HG03095 (cell line): ENCODE data around the gene TNFRSF12A.

Experiments used
- ATAC-seq: cut with Tn5 transposase; IDR thresholded peaks from one replicate; pipeline ENCODE4 v1.9.1; 2021; ENCODE audit warnings: moderate library complexity; ENCODE audit not compliant: unreplicated experiment

The TNFRSF12A gene

DNA sequence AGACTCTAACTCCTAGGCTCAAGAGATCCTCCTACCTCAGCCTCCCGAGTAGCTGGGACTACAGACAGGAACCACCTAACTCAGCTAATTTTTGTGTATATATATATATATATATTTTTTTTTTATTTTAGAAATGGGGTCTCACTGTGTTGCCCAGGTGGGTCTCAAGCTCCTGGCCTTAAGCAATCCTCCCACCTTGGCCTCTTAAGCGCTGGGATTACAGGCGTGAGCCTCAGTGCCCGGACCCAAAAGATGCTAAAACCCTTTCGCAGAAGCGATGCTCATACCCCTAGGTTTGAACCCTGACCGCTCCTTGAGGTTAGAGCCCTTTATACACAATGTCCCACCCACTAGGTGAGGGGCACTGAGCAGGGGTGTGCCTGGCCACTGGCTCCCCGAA, 9.7 kb upstream of the TNFRSF12A start:
- ATAC-seq: no peak

DNA sequence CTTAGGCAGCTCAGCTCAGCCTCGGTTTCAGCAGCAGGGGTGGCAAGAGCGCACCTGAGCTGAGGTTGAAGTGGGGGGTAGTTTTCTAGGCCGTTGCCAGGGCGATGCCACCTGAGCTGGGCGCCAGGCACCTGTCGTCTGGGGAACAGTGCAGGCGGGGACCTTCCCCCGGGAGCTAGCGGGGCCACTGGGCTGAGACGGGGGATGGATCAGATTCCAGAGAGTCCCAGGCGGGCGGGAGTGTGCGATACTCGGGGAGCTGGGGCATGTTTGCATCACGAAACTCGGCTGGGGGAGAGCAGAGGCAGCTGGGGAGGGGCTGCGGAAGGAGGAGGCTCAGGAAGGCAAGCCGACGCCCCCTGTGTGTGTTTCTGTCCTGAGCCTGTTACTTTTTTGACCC, 7.9 kb upstream of the TNFRSF12A start:
- ATAC-seq: no peak

DNA sequence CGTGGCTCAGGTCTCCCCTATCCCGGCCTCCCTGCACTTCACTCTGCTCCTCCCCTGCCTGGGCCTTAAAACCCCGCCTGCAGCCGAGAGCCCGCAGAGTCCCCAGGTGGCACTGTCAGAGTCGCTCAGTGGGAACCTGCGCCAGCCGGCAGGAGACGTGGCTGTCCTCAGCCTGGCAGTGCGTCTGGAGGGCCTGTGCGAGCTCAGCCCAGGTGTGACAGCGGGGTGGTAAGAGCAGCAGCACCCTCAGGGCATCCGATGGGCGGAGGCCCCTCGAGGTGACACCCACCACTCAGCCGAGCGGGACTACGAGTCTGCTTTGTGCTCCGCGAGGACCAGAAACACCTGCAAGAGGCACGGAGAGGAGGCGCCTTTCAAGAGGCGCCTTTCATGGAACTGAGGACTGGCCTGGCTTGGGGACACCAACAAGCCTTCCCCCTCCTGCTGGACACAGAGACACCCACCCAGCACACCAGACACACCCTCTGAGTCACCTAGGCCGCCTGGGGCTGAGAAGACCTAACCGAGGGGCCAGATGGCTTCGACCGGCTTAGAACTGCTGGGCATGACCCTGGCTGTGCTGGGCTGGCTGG, 7.2 kb upstream of the TNFRSF12A start, which contains the start of gene CLDN9:
Gene CLDN9, plus strand, starts transcription at position 96 of the 593 bp plus-strand sequence. Its CDS starts 440 bp downstream, at position 536.
- no peak for ATAC-seq

DNA sequence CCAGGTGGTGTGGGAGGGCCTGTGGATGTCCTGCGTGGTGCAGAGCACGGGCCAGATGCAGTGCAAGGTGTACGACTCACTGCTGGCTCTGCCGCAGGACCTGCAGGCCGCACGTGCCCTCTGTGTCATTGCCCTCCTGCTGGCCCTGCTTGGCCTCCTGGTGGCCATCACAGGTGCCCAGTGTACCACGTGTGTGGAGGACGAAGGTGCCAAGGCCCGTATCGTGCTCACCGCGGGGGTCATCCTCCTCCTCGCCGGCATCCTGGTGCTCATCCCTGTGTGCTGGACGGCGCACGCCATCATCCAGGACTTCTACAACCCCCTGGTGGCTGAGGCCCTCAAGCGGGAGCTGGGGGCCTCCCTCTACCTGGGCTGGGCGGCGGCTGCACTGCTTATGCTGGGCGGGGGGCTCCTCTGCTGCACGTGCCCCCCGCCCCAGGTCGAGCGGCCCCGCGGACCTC, 6.6 kb upstream of the TNFRSF12A start:
- ATAC-seq: no peak

DNA sequence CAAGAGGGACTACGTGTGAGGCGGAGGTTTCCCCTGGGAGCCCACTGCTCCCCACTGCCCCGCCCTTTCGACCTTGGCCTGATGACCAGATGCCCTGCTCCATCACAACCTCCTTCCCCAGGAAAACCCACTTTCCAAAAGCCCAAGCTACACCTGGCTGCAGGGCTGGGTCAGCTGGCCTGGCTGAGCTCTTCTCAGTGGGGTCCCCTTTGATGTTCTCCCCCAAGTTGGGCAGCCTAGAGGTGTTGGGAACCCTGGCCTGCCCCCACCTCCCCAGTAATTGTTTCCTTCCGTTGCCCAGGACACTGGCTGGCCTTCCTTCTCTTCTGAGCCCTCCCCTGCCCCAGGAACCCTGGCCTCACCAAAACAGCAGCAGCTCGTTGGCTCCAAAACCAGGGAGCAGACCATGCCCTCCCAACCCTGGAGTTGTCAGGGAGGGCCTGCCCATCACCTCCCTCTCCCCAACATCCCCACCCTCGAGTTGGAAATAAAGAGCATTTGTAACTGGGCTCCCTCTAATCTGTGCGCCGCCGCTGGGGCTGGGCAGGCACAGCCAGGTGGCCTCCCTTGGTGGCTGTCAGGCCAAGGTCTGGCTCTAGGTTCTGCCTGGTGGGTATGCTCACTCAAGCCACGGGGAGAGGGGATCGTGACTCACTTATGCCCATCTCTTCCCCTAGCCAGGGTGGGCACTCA, 6.0 kb upstream of the TNFRSF12A start:
- no peak for ATAC-seq

DNA sequence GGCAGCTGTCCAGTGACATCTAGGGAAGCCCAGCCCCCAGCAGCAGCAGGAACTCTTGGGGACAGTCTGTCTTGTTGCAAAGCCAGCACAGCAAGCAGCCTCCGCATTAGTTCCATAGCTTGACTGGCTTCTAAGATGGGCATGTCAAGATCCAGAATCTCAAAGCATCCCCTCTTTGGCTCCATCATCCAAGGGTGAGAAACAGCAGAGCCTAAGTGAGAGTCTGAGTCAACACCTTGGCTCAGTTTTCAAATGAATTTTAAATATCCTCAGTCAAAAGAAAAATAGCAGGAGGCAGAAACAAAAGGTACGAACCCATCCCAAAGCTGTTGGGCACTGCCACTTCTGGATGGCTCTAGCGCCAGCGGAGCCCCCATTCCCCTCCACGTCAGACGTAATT, 5.2 kb upstream of the TNFRSF12A start:
- no peak for ATAC-seq

DNA sequence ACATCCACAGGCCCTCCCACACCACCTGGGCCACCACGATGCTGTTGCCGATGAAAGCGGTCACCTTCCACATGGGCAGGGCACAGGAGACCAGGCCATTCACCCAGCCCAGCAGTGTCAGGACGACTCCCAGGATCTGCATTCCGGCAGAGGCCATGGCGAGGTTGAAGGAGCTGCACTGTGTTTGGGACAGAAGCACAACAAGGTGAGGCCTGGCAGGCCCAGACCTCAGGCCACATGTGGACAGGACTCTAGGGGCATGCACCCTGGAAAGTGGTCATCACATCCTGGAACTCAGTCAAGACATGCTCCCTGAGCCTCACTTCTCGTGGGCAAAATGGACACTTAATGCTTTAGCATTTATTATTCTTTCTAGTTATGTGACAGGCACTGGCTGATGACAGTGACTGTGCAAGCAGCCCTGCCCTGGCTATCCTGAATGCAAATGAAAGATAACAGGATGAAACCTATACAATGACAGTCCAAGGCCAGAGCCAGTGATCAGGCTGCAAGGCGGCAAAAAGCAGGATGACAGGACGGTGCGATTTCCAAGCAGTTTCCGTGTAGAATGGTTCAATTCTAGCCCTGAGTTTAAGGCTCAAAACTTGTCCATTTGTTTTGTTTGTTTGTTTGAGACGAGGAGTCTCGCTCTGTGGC, 4.2 kb upstream of the TNFRSF12A start:
- ATAC-seq: no peak

DNA sequence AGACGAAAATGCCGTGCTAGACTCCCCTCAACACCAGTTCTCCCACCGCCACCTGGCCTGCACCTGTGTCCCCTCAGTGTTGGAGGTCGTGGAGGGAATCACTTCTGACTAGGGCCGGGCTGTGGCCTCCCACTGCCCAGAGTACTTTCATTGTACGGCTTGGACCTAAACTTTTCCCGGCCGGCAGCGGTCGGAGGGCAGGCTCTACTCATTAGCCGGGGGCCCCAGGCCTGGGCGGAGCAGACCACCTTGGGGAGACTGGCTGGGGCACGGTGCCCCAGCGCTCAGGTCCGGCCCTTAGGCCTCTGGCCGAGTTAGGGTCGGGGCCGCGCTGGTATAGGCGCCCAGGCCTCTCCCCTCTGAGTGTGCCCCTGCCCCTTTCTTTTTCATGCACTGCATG, 2.8 kb upstream of the TNFRSF12A start:
- ATAC-seq: no peak

DNA sequence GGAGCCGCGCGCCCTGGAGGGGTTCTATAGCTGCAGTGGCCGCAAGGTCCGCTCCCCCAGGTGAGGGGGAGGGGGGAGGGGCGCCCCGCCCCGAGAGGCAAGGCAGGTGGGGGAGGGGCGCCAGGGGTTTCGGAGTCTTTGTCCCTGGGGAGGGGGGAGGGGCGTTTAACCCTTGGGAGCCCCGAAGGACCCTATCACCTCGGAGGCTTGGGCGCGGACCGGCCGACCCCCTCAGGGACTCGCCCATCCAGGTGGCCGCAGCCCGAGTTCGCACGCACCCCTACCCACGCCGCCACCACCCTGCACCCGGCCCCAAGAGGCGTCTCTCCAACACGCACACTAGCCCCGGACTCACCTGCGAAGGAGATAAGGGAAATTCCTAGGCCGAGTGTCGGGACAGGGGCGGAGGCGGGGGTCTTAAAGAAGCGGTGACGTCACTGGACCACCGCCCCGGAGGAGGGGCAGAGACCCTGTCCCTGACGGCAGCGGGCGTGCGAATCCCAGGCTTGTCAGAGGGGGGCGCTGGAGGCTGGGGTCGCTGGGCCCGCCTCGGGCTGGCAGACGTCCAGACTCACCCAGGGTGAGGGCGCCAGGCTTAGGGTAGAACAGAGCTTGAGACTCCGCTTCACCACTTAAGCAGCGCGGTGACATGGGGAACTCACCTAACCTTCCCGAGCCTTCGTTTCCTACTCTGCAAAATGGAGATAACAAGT, 2.2 kb upstream of the TNFRSF12A start, which contains the start of gene CLDN6:
Gene CLDN6, minus strand, starts transcription at position 390 of the 713 bp plus-strand sequence. CDS start 2,162 bp downstream, outside the sequence.
- no peak for ATAC-seq

DNA sequence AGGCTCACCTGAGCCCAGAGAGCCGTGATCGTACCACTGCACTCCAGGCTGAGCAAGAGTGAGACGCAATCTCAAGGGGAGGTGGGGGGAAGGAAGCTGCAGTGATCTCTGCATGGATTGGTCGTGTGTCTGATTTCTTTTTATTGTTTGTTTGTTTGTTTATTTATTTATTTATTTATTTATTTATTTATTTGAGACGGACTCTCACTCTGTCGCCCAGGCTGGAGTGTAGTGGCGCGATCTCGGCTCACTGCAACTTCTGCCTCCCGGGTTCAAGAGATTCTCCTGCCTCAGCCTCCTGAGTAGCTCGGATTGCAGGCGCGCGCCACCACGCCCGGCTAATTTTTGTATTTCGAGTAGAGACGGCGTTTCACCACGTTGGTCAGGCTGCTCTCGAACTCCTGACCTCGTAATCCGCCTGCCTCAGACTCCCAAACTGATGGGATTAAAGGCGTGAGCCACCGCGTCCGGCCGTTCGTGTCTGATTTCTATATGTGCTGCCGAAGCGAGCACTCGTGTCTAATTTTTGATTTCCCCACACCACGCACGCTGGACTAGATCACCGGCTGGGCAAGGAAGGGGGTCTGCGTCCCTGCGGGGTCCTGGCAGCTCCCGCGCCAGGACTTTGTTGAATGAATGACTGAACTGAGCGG, 448 bp upstream of the TNFRSF12A start:
- no peak for ATAC-seq

DNA sequence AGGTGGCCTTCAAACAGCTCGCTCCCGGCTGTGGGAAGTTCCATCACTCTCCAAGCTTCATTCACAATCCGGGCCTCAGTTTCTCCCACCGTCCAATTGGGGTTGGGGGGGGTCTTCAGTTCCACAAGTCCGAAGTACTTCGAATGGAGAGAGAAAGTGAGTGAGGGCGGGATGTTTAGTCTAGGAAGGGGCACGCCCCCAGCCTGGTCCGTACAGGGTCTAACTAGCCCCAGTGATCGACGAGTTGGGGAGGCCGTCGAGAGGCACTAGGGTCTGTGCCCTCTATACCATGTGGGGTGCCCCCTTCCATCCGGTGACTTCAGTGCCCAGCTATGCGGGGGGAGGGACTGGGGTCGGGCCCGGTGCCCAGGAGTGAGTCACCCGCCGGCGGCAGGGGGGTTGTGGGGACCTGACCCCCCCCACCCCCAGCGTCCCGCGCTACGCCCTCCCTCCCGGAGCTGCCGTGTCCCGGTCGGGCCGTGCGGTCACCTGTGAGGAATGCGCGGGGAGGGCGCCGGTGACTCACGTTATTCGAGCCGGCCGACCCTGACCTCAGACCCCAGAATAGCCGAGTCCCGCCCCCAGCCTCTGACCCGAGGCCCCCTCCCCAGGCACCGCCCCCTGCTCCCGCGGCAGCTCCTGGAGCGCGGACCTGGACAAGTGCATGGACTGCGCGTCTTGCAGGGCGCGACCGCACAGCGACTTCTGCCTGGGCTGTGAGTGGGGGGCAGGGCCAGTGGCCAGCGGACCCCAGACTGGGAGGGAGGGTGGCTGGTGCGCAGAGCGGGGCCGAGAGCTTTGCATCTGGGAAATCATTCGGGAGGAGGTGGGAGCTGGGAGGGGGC, 658 bp downstream of the TNFRSF12A start:
- ATAC-seq: no peak

DNA sequence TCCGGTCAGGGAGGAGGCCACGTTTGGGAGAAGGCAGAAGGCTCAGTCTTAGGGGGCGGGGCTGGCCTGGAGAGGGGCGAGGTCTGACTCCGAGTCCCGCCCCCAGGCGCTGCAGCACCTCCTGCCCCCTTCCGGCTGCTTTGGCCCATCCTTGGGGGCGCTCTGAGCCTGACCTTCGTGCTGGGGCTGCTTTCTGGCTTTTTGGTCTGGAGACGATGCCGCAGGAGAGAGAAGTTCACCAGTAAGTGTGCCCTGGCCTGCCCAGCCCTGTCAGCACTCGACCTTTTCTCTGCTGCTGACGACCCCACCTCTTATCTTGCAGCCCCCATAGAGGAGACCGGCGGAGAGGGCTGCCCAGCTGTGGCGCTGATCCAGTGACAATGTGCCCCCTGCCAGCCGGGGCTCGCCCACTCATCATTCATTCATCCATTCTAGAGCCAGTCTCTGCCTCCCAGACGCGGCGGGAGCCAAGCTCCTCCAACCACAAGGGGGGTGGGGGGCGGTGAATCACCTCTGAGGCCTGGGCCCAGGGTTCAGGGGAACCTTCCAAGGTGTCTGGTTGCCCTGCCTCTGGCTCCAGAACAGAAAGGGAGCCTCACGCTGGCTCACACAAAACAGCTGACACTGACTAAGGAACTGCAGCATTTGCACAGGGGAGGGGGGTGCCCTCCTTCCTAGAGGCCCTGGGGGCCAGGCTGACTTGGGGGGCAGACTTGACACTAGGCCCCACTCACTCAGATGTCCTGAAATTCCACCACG, 1.5 kb downstream of the TNFRSF12A start:
- no peak for ATAC-seq

DNA sequence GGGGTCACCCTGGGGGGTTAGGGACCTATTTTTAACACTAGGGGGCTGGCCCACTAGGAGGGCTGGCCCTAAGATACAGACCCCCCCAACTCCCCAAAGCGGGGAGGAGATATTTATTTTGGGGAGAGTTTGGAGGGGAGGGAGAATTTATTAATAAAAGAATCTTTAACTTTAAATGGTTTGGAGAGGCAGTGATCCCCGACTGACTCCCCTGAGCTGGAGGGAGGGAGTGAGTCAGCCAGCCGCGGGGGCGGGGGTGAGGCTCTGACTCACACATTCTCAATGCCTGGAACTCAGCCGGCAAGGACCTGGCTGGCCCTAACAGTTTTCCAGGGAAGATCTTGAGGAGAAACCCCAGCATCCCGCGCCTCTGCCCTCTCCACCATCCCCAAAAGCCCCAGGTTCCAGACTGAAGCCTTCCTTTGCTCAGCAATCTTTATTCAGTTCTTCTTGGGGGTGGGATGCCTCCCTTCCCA, 2.1 kb downstream of the TNFRSF12A start:
- no peak for ATAC-seq

DNA sequence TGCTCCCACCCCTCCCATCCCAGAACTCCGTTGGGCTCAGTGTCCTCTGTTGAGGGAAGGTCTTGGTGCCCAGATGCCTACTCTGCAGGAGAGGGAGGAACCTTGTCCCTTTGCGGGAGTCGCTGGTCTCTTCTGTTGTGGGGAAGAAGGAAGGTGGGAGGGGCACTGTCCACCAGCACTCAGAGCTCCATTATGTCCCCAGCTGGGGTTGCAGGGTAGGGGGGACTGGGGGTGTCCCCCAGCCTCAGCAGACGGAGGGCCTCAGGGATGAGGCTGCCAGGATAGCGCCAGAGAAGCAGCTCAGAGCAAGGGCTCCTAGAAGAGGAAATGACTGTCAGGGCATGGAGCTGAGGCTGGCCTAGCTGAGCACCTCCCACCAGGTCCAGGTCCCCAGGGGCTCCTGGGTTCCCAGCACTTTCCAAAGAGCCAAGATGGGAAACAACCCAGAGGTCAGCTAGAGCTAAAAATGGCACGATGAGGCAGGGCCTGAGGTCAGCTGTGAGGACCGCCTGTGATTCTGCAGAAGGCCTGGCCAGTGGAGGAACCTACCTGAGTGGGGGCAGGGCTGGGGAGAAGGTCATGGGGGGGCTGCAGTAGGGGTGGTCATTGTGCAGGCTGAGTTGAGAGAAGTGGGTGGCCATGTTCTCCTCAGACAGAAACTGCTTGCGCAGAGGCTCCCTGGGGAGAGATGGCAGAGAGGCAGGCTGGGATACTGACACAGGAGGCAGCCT, 2.7 kb downstream of the TNFRSF12A start:
- no peak for ATAC-seq

DNA sequence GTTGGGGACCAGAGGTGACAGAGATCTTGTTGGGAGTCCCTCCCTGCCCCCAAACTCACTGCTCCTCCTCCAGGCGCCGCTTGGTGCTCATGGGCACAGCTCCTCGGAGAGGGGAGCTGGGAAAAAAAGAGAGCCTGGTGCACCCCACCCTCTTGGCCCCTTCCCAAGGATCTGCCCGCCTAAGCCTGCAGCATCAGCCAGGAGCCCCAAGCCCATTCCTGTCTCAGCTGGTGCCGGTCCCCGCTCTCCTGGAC, 3.2 kb downstream of the TNFRSF12A start:
- no peak for ATAC-seq

DNA sequence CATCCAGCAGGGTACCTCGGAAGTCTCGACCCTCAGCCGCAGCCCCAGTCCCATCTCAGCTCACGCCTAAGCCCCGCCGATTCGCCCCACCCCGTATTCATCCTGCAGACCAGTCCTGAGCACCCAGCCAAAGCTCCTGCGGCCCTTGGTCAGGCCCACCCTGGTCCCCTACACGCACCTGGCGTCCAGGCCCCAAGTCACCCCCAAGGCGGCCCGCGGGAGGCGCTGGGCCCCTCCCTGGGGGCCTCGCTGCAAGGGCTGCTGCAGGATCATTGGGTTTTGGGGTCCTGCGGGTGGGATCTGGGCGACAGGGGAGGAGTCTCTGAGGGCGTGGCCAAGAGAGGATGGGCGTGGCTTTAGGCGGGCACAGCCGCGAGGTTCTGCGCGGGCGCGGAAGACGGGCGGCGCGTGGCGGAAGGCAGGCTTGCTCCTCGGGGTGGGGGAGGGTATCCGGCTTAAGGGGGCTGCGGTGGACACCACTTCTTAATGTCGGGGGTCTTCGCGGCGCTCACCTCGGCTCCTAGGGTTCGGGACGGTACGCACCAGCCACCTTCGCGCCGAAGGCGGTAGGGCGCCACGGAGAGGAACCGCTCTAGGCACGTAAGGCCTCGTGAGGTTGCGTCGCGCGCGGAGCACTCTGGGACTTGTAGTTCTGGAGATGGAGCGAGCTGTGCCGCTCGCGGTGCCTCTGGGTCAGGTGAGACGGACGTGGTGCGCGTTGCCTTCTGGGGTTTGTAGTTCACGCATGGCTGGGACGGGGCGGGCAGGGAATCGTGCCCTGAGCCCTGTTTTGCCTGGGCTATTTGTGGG, 3.7 kb downstream of the TNFRSF12A start, which contains the start of the genes HCFC1R1 and THOC6:
Gene HCFC1R1, minus strand, starts transcription at position 274 of the 810 bp plus-strand sequence. Its CDS starts 1 bp downstream, at position 273.
Gene THOC6, plus strand, starts transcription at position 367 of the 810 bp plus-strand sequence. Its CDS starts 292 bp downstream, at position 659.
- peak; percentile 63 for ATAC-seq
